Measurements from ENCODE around the gene FTO.

DNA sequence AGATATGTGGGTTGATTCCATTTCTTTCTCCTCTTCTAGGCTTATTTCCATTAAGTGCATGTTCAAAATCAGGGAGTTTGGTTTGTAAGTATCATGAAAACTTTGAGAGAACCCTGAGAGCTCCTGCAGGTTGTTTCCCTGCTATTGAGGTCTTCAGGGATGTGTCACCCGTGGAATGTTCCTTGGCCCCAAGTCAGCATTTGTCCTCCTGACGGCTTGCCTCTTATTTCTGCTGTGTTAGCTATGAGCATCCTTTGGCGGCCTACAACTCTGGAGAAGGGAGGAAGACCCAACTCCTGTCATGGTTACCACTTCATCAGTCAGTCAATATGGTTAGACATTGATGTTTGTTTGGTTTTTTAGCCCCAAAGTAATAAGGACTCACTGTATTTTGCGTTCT, 180.8 kb downstream of the FTO start:
- no peak for TF ChIP-seq CTCF (IDR thresholded peaks at IDR 0.05; ENCODE audit: insufficient read depth, low read length, poor library complexity, severe bottlenecking)
- no peak for TF ChIP-seq EZH2phosphoT487 (conservative IDR thresholded peaks at IDR 0.05; ENCODE audit: low read length)
